GM12875 (cell line): ENCODE measurements around the gene SERPINA5.

Experiments
- H3K4me3 ChIP-seq: one replicate; pipeline ENCODE4 v1.5.1; 2011; ENCODE audit warnings: low read depth, low read length, control low read depth
- CTCF ChIP-seq: IDR thresholded peaks from 2 replicates; pipeline ENCODE4 v1.5.1; 2011; ENCODE audit warnings: low read depth, mild to moderate bottlenecking, control low read depth, inconsistent platforms, low read length, moderate library complexity, borderline replicate concordance; ENCODE audit not compliant: insufficient read depth

The SERPINA5 gene

GRCh38 chr14:94594441-94594840 is 13.2 kb downstream of the SERPINA5 start:
- no peak overlapping the region for H3K4me3 ChIP-seq
- no peak for TF ChIP-seq CTCF

- no peak for TF ChIP-seq CTCF
- no peak overlapping the region for H3K4me3 ChIP-seq
Measured at GRCh38 chr14:94595912-94596311, 14.7 kb downstream of the SERPINA5 start.

GRCh38 chr14:94596361-94596760 is 15.1 kb downstream of the SERPINA5 start:
- no peak for TF ChIP-seq CTCF
- no peak overlapping the region for H3K4me3 ChIP-seq

GRCh38 chr14:94597788-94598187 is 16.6 kb downstream of the SERPINA5 start:
- no peak overlapping the region for H3K4me3 ChIP-seq
- no peak for TF ChIP-seq CTCF

GRCh38 chr14:94598506-94598815 is 17.2 kb downstream of the SERPINA5 start:
- no peak overlapping the region for H3K4me3 ChIP-seq

GRCh38 chr14:94598816-94599655 is 17.8 kb downstream of the SERPINA5 start:
- no peak overlapping the region for H3K4me3 ChIP-seq
- TF ChIP-seq CTCF, result no peak

More at GRCh38 chr14:94598506-94598815, 17.2 kb downstream of the SERPINA5 start:
- TF ChIP-seq CTCF, result no peak

- TF ChIP-seq CTCF, result no peak
- H3K4me3 ChIP-seq, result no peak overlapping the region
Measured at GRCh38 chr14:94599656-94600004, 18.4 kb downstream of the SERPINA5 start.
